ENCODE results near the gene CFTR. TPM values are rescaled to one million over a fixed set of nuclear protein-coding genes. Genes with fewer than 3 reads are reported as not detected.

The CFTR gene
- total RNA-seq, 1 experiment from 2014 or later: 1.2 TPM

DNA sequence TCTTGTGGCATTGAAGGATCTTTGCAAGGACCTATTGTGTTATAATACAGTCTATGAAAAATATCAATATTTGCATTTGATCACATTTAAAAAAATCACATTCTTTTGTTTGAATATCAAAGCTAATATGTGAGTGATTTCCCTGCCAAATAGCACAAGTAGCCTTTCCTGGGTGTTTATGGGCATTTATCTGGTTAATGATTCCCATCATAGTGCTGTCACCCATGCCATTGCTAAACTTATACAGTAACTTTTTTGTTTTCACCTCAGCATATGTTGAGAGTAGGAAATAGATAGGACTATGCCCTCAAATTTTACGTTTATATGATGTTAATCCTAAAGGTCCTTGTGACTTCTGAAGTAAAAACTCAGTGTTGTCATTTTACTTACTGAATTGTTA lies 136.9 kb downstream of the CFTR start:
- H3K27ac Mint-ChIP-seq: no peak overlapping the region
- H2BK5ac ChIP-seq (ENCODE audit: insufficient read length, low read length): no peak overlapping the region

More for the DNA sequence above, 136.9 kb downstream of the CFTR start:
- H2BK20ac ChIP-seq (ENCODE audit: low read depth, low read length, poor library complexity, severe bottlenecking): no peak overlapping the region
- H4K5ac ChIP-seq (ENCODE audit: insufficient read length, low read depth, low read length): no peak overlapping the region
- H3K79me2 ChIP-seq (ENCODE audit: insufficient read depth, low read length): no peaks in the 10 kb centered on the region
- no peak overlapping the region for H3K18ac ChIP-seq (ENCODE audit: insufficient read length, low read depth, low read length)
- no peaks in the 10 kb centered on the region for H3K27me3 Mint-ChIP-seq (ENCODE audit: low read depth)
- H3K23ac ChIP-seq (ENCODE audit: insufficient read length, low read depth, low read length): no peak overlapping the region
- H2AFZ ChIP-seq (ENCODE audit: low read length): no peak overlapping the region
- no peak overlapping the region for H3K4ac ChIP-seq (ENCODE audit: low read depth, low read length)
- no peaks in the 10 kb centered on the region for H3K27me3 ChIP-seq (ENCODE audit: insufficient read depth, low read length)
- no peaks in the 10 kb centered on the region for H3K79me1 ChIP-seq (ENCODE audit: insufficient read depth, low read depth, low read length, poor library complexity, severe bottlenecking)
- H2BK12ac ChIP-seq (ENCODE audit: insufficient read length, low read depth, low read length): no peak overlapping the region
- H2BK120ac ChIP-seq (ENCODE audit: low read depth, low read length, poor library complexity, severe bottlenecking): no peak overlapping the region
- no peak overlapping the region for H3K4me2 ChIP-seq (ENCODE audit: insufficient read depth, insufficient read length, low read length)
- no peak for DNase-seq
- H3K36me3 Mint-ChIP-seq (ENCODE audit: insufficient read depth in 1 of 3, low read depth in 3 of 3): no peaks in the 10 kb centered on the region
- no peak overlapping the region for H3K9ac ChIP-seq (ENCODE audit: extremely low read depth, insufficient read length, low read length)
- no peak overlapping the region for H3K14ac ChIP-seq (ENCODE audit: insufficient read depth, low read length)
- H3K4me3 Mint-ChIP-seq: no peak overlapping the region
- no peak overlapping the region for H3K27ac ChIP-seq (ENCODE audit: insufficient read length, low read depth, low read length)
- H2BK15ac ChIP-seq (ENCODE audit: low read depth, low read length): no peak overlapping the region
- WGBS (ENCODE audit: extremely low coverage, insufficient read length, low lambda C conversion rate): no CpG with 5 or more reads among the region's 1 CpG
- H2AK5ac ChIP-seq (ENCODE audit: insufficient read length, low read length): no peak overlapping the region
- TF ChIP-seq, protein P1, sequence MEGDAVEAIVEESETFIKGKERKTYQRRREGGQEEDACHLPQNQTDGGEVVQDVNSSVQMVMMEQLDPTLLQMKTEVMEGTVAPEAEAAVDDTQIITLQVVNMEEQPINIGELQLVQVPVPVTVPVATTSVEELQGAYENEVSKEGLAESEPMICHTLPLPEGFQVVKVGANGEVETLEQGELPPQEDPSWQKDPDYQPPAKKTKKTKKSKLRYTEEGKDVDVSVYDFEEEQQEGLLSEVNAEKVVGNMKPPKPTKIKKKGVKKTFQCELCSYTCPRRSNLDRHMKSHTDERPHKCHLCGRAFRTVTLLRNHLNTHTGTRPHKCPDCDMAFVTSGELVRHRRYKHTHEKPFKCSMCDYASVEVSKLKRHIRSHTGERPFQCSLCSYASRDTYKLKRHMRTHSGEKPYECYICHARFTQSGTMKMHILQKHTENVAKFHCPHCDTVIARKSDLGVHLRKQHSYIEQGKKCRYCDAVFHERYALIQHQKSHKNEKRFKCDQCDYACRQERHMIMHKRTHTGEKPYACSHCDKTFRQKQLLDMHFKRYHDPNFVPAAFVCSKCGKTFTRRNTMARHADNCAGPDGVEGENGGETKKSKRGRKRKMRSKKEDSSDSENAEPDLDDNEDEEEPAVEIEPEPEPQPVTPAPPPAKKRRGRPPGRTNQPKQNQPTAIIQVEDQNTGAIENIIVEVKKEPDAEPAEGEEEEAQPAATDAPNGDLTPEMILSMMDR (conservative IDR thresholded peaks at IDR 0.05): no peak
- H3T11ph ChIP-seq (ENCODE audit: low read length): no peak overlapping the region
- peaks cover 6 to 7% of the 10 kb centered on the region in 2 experiments; a peak in 3 of 4 replicates for H3K4me1 Mint-ChIP-seq
- H3K56ac ChIP-seq (ENCODE audit: insufficient read length, low read depth, low read length): no peak overlapping the region
- H3K9me3 ChIP-seq (ENCODE audit: control insufficient read depth, low read depth, low read length): no peaks in the 10 kb centered on the region
- no peaks in the 10 kb centered on the region for H3K23me2 ChIP-seq (ENCODE audit: insufficient read length, low read depth, low read length, poor library complexity, severe bottlenecking)
- H3K4me1 ChIP-seq (ENCODE audit: insufficient read depth, low read length): no peaks in the 10 kb centered on the region
- H4K20me1 ChIP-seq (ENCODE audit: control insufficient read depth, insufficient read depth, insufficient read length): no peaks in the 10 kb centered on the region
- H3K9me3 Mint-ChIP-seq: no peaks in the 10 kb centered on the region
- H4K91ac ChIP-seq (ENCODE audit: insufficient read length, low read depth, low read length): no peak overlapping the region
- no peak overlapping the region for H4K8ac ChIP-seq (replicated peaks; ENCODE audit: insufficient read length, low read depth, low read length)
